Stimulated activated memory B cell treated with anti-CD40 and anti-IgM and Interleukin-4, amounts not matched to agents 10 μg/mL and 1 μg/mL and 100 μg/mL, for 72 hours (primary cell): ENCODE results near the gene NR4A1.
A peak's percentile ranks its signal among the peaks of the same experiment; 100 is the strongest.

Experiments
- ATAC-seq: fragments of 150-1000 bp; cut with Tn5 transposase; 2 replicates; pipeline ENCODE4 v1.10.0; 2021
- H3K27ac Mint-ChIP-seq: one replicate; pipeline ENCODE4 v1.8.0; 2022; ENCODE audit warnings: mild to moderate bottlenecking, mixed read lengths
- H3K27me3 Mint-ChIP-seq: one replicate; pipeline ENCODE4 v1.8.0; 2022; ENCODE audit warnings: mixed read lengths
- H3K36me3 Mint-ChIP-seq: one replicate; pipeline ENCODE4 v1.8.0; 2022; ENCODE audit warnings: mixed read lengths
- H3K4me1 Mint-ChIP-seq: one replicate; pipeline ENCODE4 v1.8.0; 2022; ENCODE audit warnings: mixed read lengths
- H3K4me3 Mint-ChIP-seq: one replicate; pipeline ENCODE4 v1.8.0; 2022; ENCODE audit warnings: mild to moderate bottlenecking, moderate library complexity, mixed read lengths
- H3K9me3 Mint-ChIP-seq: one replicate; pipeline ENCODE4 v1.8.0; 2022; ENCODE audit warnings: mixed read lengths

The NR4A1 gene

DNA sequence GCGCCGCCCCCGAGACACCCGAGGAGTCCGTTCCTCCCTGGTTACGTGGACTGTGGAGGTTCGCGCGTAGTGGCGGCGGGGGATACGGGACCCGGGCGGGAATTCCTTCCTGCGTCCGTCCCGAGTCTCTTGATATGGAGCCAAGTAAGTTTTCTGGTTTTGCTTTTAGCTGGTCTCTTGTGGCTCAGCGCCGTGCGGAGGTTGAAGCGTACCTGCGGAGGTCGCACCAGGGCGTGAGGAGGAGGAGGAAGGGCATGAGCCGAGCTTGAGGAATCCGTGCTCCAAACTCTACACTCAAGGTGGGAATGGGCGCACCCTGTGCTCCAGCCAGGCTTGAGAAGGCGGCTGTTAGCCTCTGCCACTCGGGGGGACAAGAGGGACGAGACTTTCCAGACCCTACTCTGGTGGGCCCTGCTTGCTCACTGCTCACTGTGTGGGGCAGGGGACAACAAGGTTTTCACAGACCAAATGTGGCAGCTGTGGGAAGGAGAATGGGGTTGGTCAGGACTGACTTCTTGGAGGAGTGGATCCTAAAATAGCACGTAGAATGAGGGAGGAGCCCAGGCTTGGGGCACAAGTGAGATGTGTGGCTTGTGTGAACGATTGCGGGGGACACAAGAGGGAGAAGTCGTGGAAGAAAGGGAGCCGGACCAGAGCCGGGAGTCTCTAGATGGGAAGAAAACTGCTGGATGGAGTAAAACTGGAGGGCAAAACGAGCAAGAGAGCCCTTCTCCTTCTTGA is 19.1 kb downstream of the NR4A1 start:
- Mint-ChIP-seq H3K4me3 (peak overlapping the region; percentile 87), H3K36me3 (peaks cover 20% of the 10 kb centered on the region), H3K27me3 (no peaks in the 10 kb centered on the region), H3K27ac (peak overlapping the region; percentile 97), H3K9me3 (no peaks in the 10 kb centered on the region), H3K4me1 (peaks cover 44% of the 10 kb centered on the region)
- no peak for ATAC-seq

DNA sequence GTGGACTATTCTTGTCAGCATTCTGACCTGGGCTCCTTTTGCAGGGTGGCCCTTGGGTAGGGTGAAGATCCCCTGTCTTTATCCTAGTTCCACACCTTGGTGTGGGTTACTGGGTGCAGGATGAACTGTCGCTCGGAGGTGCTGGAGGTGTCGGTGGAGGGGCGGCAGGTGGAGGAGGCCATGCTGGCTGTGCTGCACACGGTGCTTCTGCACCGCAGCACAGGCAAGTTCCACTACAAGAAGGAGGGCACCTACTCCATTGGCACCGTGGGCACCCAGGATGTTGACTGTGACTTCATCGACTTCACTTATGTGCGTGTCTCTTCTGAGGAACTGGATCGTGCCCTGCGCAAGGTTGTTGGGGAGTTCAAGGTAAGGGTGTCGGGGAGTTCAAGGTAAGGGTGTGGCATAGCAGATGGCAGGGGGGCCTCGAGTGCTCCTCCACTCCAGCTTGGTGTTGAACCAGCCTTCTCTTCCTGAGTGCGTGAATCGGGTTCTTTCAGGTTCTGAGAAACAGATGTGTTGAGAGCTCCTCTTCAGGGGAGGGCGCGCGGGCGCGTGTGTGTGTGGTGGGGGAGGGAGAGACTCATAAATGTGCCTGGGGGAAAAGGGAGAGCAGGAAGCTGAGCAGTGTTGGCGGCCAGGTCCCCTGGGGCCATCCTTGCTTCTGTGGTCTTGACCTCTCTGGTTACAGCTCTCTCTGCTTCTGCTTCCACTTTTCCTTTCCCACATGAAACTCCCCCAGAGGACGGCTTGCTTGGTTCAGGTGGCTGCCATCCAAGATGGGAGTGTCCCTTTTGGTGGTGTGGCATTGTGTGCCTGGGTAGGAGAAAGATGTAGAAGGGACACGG is 22.5 kb downstream of the NR4A1 start:
- no peaks in the 10 kb centered on the region for H3K9me3 Mint-ChIP-seq
- peak overlapping the region; percentile 47 for H3K27ac Mint-ChIP-seq
- peaks cover 50% of the 10 kb centered on the region for H3K4me1 Mint-ChIP-seq
- H3K36me3 Mint-ChIP-seq = peaks cover 45% of the 10 kb centered on the region
- peak overlapping the region; percentile 8 for H3K4me3 Mint-ChIP-seq
- ATAC-seq = no peak
- no peaks in the 10 kb centered on the region for H3K27me3 Mint-ChIP-seq

DNA sequence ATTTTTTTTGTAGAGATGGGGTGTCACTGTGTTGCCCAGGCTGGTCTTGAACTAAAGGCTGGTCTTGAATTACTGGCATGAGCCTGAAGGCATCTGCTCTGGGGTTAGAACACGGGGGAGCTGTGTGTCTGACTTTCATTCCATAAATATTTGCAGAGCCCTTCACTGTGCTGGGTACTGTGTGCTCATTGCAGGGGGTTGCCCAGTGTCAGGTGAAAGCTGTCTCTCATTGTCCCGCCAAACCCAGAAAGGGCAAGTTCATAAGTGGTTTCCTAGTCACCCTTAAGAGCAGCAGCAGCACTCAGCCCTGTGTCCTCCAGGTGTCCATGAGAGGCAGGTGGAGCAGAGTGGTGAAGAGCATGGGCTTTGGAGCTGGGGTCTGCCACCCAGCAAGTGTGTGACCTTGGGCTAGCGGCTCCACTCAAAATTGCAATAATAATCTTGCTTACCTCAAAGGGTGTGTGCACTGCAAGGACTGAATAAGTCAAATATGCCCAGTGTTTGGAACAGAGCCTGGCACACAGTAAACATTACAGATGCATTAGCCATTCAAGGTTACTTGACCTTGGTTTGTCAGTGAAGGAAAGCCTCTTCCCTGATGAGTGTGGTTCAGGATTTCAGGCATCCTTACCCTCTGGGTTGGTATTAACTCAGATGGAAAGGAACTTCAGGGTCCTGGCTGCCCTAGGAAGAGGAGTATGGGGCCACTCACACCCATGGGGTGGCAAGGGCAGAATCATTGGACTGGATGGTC is 23.9 kb downstream of the NR4A1 start:
- Mint-ChIP-seq H3K4me1 (peaks cover 45% of the 10 kb centered on the region), H3K27ac (no peak overlapping the region), H3K4me3 (no peak overlapping the region)

DNA sequence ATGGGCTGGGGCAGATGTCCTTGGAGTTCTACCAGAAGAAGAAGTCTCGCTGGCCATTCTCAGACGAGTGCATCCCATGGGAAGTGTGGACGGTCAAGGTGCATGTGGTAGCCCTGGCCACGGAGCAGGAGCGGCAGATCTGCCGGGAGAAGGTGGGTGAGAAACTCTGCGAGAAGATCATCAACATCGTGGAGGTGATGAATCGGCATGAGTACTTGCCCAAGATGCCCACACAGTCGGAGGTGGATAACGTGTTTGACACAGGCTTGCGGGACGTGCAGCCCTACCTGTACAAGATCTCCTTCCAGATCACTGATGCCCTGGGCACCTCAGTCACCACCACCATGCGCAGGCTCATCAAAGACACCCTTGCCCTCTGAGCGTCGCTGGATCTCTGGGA is 25.6 kb downstream of the NR4A1 start:
- Mint-ChIP-seq H3K4me1 (peaks cover 49% of the 10 kb centered on the region), H3K9me3 (no peaks in the 10 kb centered on the region), H3K36me3 (peaks cover 52% of the 10 kb centered on the region), H3K27me3 (no peaks in the 10 kb centered on the region), H3K27ac (no peak overlapping the region), H3K4me3 (no peak overlapping the region)
- no peak for ATAC-seq

More for the DNA sequence above, 23.9 kb downstream of the NR4A1 start:
- no peak for ATAC-seq
- Mint-ChIP-seq H3K9me3 (no peaks in the 10 kb centered on the region), H3K36me3 (peaks cover 52% of the 10 kb centered on the region), H3K27me3 (no peaks in the 10 kb centered on the region)

DNA sequence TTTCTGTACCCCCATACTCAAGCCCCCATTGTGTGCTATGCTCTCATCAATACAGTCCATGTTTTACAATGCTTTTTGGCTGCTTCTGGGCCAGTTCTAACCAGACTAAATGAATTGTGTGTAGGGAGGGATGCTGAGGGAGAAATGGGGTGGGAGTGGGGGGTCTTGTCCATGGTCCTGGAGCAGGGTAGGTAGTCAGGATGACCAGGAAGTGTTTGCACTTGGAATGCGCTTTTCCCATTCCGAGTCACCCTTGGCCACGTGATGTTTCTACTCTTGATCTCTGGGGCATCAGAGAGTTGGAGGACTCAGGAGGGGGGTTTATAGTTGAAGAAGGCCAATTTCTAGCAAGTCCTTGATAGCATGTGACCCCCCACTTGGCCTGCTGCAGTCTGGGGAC is 27.0 kb downstream of the NR4A1 start:
- peaks cover 59% of the 10 kb centered on the region for H3K4me1 Mint-ChIP-seq

DNA sequence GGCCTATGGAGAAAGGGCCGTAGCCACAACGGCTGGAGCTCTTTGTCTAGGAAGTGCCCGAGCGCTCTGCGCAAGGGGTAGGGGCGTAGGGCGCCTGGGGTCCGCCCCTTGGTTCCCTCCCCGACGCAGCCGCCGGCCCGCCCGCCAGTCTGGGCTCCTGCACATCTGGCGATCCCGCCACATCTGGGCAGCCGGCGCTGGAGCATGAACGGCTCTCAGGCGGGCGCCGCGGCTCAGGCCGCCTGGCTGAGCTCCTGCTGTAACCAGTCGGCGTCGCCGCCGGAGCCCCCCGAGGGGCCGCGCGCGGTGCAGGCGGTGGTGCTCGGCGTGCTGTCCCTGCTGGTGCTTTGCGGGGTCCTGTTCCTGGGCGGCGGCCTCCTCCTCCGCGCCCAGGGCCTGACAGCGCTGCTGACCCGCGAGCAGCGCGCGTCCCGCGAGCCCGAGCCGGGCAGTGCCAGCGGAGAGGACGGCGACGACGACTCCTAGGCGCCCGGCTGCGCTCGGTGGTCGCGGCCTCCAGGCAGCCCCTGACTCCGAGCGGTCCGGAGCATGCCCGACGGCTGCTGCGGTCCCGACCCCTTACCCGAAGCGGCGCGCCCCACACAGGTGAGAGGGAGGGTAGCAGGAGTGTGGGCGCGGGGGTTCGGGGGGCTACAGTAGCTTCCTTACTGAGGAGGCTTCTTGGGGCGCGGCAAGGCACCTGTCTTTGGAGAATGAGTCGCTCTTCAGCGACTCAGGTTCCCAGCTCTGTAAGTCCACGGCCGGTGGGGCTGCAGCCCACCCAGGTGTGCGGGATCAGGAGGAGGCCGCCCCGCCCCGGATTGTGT is 28.5 kb downstream of the NR4A1 start, which contains the start of gene SMIM41:
Gene SMIM41, plus strand, starts transcription at position 129 of the 827 bp plus-strand sequence. Its CDS starts 76 bp downstream, at position 205.
- Mint-ChIP-seq H3K4me1 (peaks cover 50% of the 10 kb centered on the region), H3K27me3 (no peaks in the 10 kb centered on the region), H3K9me3 (no peaks in the 10 kb centered on the region), H3K36me3 (peaks cover 33% of the 10 kb centered on the region), H3K27ac (peak within 1 kb of the TSS; percentile 70), H3K4me3 (no peak within 1 kb of the TSS)
- no peak for ATAC-seq

More for the DNA sequence above, 27.0 kb downstream of the NR4A1 start:
- H3K4me3 Mint-ChIP-seq = no peak overlapping the region
- H3K27ac Mint-ChIP-seq = no peak overlapping the region
- peaks cover 48% of the 10 kb centered on the region for H3K36me3 Mint-ChIP-seq
- H3K9me3 Mint-ChIP-seq = no peaks in the 10 kb centered on the region
- no peak for ATAC-seq
- no peaks in the 10 kb centered on the region for H3K27me3 Mint-ChIP-seq

DNA sequence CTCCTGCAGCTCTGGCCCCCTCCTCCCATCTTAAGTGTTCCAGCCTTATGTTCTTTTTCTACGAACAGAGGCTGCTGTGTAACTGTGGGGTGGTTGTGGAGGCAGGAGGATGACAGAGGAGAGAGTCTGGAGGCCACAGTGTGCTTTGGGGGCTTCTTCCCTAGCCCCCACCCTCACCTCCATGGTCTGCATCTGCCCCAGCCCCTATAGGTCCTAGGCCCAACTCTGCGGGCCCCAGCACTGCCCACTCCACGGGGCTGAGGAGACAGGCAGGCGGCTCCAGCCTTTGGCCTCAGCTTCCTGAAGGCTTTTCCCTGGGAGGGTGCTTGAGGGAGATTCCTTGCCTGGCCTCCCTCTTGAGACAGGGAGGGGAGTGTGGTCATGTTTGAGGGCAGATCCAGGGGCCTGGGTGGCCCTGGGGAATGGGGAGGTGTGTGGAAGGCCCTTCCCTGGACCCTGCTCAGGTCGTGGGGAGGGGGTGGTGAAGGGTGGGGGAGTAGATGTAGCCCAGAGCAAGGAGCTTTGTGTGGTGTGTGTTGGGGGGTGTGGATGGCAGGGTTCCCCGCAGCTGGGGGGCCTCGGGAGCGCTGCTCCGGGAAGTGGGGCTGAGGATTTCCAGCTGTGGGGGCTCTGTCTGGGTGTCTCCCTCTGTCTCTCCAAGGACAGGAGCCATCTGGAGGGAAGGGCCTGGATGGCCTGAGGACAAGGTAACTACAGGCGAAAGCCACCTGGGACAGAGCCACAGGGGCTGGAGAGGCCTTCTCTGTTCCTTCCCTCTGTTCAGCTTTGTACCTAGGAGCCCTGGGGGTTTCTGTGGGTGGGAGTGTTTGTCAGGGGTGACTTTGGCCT is 29.4 kb downstream of the NR4A1 start:
- Mint-ChIP-seq H3K4me1 (peaks cover 45% of the 10 kb centered on the region), H3K27me3 (no peaks in the 10 kb centered on the region), H3K36me3 (peaks cover 32% of the 10 kb centered on the region), H3K27ac (peak overlapping the region; percentile 70), H3K4me3 (no peak overlapping the region), H3K9me3 (no peaks in the 10 kb centered on the region)
- no peak for ATAC-seq

DNA sequence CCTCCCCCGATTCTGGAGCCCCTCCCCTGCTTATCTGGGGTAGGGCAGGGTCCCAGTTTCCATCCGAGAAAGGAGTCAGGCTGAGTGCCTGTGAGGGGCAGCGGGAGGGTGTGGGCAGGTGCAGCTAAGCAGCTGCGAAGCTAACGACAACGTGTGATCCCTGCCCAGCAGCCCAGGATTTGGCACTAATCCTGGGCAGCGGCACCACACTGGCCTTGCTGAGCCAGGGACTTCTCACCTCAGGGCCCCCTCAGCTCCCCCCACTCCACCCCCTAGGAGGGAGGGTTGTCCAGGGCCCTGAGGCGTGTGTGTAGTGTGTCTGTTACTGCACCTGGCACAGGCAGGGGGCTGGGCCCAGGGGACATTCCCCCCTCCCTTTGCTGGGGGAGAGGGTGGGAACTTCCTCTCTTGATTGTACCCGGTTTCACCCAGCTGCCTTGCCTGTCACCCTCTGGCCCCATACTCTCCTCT is 30.1 kb downstream of the NR4A1 start:
- no peaks in the 10 kb centered on the region for H3K9me3 Mint-ChIP-seq
- H3K27me3 Mint-ChIP-seq = no peaks in the 10 kb centered on the region
- peak overlapping the region; percentile 24 for H3K4me3 Mint-ChIP-seq
- peak; percentile 84 for ATAC-seq
- H3K27ac Mint-ChIP-seq = peak overlapping the region; percentile 70
- H3K4me1 Mint-ChIP-seq = peaks cover 45% of the 10 kb centered on the region
- peaks cover 25% of the 10 kb centered on the region for H3K36me3 Mint-ChIP-seq

DNA sequence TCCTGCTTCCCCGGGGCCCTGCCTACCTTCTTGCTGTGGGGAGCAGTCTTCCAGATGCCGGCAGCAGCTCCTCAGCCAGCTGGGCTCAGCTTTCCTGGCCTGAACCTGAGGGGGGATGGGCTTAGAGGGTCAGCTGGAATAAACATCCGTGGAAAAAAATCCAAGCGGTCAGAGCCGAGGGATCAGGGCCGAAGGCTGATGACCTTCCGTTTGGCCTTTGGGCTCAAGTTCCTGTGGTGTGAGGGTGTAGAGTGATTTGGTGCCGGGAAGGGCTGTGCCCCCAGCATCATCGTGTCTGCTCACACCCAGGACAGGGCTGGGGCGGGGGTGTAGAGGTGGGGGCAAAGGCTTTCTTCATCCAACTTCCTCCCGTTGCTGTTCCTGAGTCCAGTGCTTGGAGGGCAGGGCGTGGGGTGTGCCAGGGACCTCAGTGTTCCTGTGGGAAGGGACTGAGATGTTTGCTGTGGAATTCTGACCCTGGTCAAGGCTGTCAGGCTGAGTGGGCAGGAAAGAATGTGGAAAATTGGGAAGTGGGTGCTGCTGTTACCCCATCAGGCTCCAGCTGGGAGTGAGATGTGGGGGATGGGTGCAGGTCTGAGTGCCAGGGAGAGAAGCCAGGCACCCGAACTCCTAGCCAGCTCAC is 30.9 kb downstream of the NR4A1 start:
- Mint-ChIP-seq H3K36me3 (peaks cover 17% of the 10 kb centered on the region), H3K27me3 (peaks cover 5% of the 10 kb centered on the region), H3K9me3 (no peaks in the 10 kb centered on the region), H3K27ac (peak overlapping the region; percentile 70), H3K4me3 (peak overlapping the region; percentile 24), H3K4me1 (peaks cover 46% of the 10 kb centered on the region)
- no peak for ATAC-seq

DNA sequence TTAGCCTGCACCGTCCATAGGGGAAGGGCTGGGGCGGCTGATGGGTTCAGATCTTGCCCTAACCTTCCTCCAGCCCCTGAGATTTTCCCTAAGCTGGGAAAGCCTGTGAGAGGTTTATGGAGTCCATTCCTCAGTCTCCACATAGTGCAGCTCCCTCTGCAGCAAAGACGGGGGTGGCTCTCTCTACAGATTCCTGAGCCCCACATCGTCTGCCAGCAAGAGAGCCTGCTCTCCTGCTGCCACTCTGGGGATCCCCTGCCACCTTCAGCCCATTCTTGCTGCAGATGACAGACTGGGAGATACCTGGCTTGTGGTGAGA is 31.4 kb downstream of the NR4A1 start:
- H3K4me1 Mint-ChIP-seq = peaks cover 50% of the 10 kb centered on the region
- peaks cover 10% of the 10 kb centered on the region for H3K27me3 Mint-ChIP-seq
- H3K36me3 Mint-ChIP-seq = peaks cover 12% of the 10 kb centered on the region
- H3K4me3 Mint-ChIP-seq = no peak overlapping the region
- ATAC-seq = no peak
- H3K27ac Mint-ChIP-seq = no peak overlapping the region
- H3K9me3 Mint-ChIP-seq = no peaks in the 10 kb centered on the region

DNA sequence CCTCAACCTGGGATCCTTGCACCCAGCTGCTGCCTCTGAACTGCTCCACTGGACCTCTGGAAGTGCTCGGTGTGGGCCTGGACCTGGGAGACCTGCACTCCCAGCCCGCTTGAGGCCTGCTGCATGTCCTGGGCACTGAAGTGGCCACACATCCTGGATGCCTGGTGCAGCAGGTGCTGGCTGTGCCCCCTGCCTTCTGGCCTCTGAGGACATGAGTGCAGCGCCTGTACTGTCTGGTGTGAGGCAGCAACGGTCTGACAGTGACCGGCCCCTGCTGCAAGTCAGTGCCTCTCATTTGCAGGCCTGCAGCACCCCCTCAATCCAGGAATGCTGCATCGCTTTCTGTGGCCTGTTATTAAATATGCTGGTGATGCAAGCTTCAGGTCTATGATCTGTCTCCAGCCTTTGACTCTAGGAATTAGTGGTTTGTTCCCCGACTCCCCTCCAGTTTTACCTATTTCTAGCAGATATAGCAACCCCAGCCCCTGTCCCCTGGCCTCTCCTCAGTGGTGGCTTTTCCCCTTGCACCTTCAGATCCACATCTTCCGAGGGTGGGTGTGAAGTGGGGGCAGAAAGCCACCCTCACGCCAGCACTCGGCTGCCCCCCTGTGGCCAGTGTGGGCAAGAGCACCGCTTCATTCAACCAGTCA is 31.9 kb downstream of the NR4A1 start:
- Mint-ChIP-seq H3K4me1 (peaks cover 50% of the 10 kb centered on the region), H3K27ac (peak overlapping the region; percentile 26), H3K4me3 (no peak overlapping the region), H3K27me3 (peaks cover 15% of the 10 kb centered on the region), H3K36me3 (peaks cover 7% of the 10 kb centered on the region), H3K9me3 (no peaks in the 10 kb centered on the region)
- ATAC-seq = peak; percentile 60

DNA sequence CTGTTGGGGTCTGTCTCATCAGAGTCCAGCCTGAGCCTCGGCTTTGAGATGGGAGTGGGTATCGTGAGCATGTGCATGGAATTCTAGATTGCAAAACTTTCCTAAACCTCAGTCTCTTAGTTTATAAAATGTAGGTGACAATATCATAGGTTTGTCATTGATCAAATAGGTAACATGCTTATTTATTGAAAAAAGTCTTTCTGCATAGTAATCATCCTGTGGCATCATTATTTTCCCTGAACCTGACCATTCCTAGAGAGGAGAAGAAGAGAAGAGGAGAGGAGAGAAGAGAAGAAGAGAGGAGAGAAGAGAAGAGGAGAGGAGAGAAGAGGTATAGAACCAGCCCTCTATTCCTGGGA is 32.4 kb downstream of the NR4A1 start:
- Mint-ChIP-seq H3K9me3 (no peaks in the 10 kb centered on the region), H3K36me3 (peaks cover 7% of the 10 kb centered on the region), H3K27ac (peak overlapping the region; percentile 26), H3K4me1 (peaks cover 54% of the 10 kb centered on the region), H3K27me3 (peaks cover 20% of the 10 kb centered on the region), H3K4me3 (no peak overlapping the region)
- ATAC-seq = no peak
